Measurements from ENCODE around the gene CLNK.

- TF ChIP-seq CTCF (IDR thresholded peaks at IDR 0.05) (no peak), POLR2A (IDR thresholded peaks at IDR 0.05) (no peak), POLR2AphosphoS5 (IDR thresholded peaks at IDR 0.05) (no peak)
Measured at GRCh38 chr4:10687526-10687925, 3.0 kb upstream of the CLNK start.
